Measurements from ENCODE around the gene MRPS16.

MRPS16 gene

DNA sequence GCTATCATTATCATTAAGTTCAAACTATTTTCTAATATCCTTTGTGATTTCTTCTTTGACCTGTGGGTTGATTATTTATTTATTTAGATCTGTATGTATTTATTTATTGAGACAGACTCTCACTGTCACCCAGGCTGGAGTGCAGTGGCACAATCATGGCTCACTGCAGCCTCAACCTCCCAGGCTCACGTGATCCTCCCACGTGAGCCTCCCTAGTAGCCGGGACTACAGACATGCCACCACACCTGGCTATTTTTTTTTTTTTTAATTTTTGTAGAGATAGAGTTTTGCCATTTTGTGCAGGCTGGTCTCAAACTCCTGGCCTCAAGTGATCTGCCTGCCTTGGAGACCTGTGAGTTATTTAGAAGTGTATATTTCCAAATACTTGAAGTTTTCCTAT lies 28.7 kb upstream of the MRPS16 start:
- H3K4me3 ChIP-seq = no peak overlapping the region
- no peak for DNase-seq
- no peaks in the 10 kb centered on the region for H3K27me3 ChIP-seq
- H3K36me3 ChIP-seq = no peaks in the 10 kb centered on the region
- no peak overlapping the region for H3K27ac ChIP-seq
- intact Hi-C loops (cut with DNase I; ENCODE audit: low total_unique reads) = no loop called here
- TF ChIP-seq, protein P1, sequence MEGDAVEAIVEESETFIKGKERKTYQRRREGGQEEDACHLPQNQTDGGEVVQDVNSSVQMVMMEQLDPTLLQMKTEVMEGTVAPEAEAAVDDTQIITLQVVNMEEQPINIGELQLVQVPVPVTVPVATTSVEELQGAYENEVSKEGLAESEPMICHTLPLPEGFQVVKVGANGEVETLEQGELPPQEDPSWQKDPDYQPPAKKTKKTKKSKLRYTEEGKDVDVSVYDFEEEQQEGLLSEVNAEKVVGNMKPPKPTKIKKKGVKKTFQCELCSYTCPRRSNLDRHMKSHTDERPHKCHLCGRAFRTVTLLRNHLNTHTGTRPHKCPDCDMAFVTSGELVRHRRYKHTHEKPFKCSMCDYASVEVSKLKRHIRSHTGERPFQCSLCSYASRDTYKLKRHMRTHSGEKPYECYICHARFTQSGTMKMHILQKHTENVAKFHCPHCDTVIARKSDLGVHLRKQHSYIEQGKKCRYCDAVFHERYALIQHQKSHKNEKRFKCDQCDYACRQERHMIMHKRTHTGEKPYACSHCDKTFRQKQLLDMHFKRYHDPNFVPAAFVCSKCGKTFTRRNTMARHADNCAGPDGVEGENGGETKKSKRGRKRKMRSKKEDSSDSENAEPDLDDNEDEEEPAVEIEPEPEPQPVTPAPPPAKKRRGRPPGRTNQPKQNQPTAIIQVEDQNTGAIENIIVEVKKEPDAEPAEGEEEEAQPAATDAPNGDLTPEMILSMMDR (IDR thresholded peaks at IDR 0.05) = no peak
- no peaks in the 10 kb centered on the region for H3K9me3 ChIP-seq
- H3K4me1 ChIP-seq = peaks cover 0 to 8% (median 0%) of the 10 kb centered on the region in 4 donors

DNA sequence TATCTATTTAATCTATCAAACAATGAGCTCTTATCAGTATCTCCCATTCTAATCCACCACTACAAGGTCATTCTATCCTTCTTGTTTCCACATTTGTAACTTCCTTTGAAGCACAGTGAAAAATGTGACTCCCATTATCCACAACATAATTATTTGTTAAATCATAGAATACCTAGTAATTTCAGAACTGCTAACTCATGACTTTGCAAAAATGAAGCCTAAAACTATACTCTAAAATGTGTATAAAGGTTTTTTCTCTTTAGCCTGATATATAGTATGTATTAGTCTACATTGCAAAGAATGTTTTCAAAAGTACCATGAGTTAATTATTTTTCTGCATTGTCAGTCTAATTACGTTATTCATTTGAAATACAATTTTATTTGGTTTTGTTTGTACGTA lies 12.0 kb upstream of the MRPS16 start:
- Histone ChIP-seq H3K27me3 (no peaks in the 10 kb centered on the region), H3K27ac (no peak overlapping the region), H3K4me1 (no peaks in the 10 kb centered on the region), H3K9me3 (no peaks in the 10 kb centered on the region), H3K36me3 (no peaks in the 10 kb centered on the region), H3K4me3 (no peak overlapping the region)
- TF ChIP-seq, protein P1 (IDR thresholded peaks at IDR 0.05) = no peak
- no peak for DNase-seq
- intact Hi-C loops (cut with DNase I; ENCODE audit: low total_unique reads) = no loop called here

DNA sequence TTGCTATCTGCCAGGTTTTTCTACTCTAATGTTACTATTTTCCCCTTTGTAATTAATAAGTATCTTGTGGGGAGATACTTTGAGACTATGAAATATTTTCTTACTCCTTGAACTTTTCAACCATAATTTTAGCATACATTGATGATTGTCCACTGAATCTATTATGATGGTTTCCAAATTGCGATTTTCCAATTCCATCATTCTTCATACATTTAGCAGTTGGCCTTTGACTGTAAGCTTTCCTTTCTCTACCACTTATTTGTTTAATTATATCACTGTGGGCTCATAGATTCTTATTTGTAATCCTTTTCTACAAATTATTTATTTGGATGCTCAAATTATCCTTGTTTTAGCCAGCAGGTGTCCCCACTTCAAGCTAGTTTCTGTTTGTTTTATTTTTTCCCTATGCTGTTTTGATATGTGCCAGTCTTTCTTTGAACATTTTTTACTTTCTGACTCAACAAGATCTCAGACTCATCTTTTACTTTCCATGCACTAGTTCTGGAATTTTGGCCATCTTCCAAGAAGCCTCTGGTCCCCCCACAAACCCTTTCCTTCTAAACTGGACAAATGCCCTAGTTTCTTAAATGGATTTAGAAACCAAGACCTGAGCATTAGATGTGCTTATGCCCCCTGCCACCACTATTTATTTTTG lies 11.4 kb upstream of the MRPS16 start:
- intact Hi-C loops (cut with DNase I; ENCODE audit: low total_unique reads) = no loop called here
- no peak for DNase-seq

DNA sequence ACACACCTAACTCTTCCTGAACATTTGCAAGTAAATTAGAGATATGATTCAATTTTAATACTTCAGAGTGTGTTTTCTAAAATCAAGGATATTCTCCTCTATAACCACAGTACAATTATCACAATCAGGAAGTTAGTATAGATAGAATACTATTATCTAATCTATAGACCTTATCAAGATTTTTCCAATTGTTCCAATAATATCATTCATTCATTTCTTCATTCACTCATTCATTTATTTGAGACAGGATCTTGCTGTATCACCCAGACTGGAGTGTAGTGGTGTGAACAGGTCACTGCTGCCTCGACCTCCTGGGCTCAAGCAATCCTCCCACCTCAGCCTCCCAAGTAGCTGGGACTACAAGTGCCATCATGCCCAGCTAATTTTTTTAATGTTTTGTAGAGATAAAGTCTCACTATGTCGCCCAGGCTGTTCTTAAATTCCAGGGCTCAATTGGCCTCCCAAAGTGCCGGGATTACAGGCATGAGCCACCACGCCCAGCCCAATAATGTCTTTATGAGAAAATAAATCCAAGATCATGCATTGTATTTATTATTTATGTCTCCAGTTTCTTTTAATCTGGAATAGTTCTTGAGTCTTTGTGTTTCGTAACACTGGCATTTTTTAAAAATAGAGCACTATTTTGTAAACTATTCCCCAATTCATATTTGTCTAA lies 10.6 kb upstream of the MRPS16 start:
- Histone ChIP-seq H3K4me1 (no peaks in the 10 kb centered on the region), H3K4me3 (no peak overlapping the region), H3K27ac (no peak overlapping the region), H3K27me3 (no peaks in the 10 kb centered on the region), H3K9me3 (peaks cover 0 to 7% (median 0%) of the 10 kb centered on the region in 3 donors), H3K36me3 (no peaks in the 10 kb centered on the region)
- TF ChIP-seq, protein P1 (IDR thresholded peaks at IDR 0.05) = no peak
- no peak for DNase-seq
- intact Hi-C loops (cut with DNase I; ENCODE audit: low total_unique reads) = no loop called here

More for the DNA sequence above, 11.4 kb upstream of the MRPS16 start:
- H3K36me3 ChIP-seq = no peaks in the 10 kb centered on the region
- no peak overlapping the region for H3K27ac ChIP-seq
- H3K4me3 ChIP-seq = no peak overlapping the region
- H3K9me3 ChIP-seq = peaks cover 0 to 3% (median 0%) of the 10 kb centered on the region in 3 donors
- no peaks in the 10 kb centered on the region for H3K4me1 ChIP-seq
- H3K27me3 ChIP-seq = no peaks in the 10 kb centered on the region
- TF ChIP-seq, protein P1 (IDR thresholded peaks at IDR 0.05) = peak; percentile 25 to 31

DNA sequence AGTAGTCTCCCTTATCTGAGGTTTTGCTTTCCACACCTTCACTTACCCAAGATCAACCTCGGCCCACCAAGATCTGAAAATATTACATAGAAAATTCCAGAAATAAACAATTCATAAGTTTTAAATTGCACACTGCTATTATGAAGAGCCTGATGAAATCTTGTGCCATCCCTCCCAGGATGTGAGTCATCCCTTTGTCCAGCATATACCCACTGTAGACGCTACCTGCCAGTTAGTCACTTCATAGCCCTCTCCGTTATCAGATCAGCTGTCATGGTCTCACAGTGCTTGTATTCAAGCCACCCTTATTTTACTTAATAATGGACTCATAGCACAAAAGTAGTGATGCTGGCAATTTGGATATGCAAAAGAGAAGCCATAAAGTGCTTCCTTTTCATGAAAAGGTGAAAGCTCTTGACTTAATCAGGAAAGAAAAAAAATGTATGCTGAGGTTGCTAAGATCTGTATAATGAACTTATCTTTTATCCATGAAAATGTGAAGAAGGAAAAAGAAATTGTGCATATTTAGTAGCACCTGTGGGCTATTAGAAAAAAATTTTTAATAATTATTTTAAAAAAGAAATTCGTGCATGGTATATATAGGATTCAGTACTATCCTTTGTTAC lies 9.8 kb upstream of the MRPS16 start:
- TF ChIP-seq, protein P1 (IDR thresholded peaks at IDR 0.05) = no peak
- Histone ChIP-seq H3K4me3 (no peak overlapping the region), H3K27ac (no peak overlapping the region), H3K4me1 (no peaks in the 10 kb centered on the region), H3K36me3 (no peaks in the 10 kb centered on the region), H3K9me3 (peaks cover 0 to 7% (median 0%) of the 10 kb centered on the region in 3 donors), H3K27me3 (no peaks in the 10 kb centered on the region)
- intact Hi-C loops (cut with DNase I; ENCODE audit: low total_unique reads) = no loop called here
- DNase-seq = no peak
